Right ventricle myocardium superior (tissue), 1 donor: ENCODE results near the gene TUBGCP2. TPM values are rescaled to one million over a fixed set of nuclear protein-coding genes. Genes with fewer than 3 reads are reported as not detected.

ENCODE experiments used
- ATAC-seq: fragments of 200-7000 bp; cut with Tn5 transposase; one replicate; pipeline ENCODE4 v1.9.1; 2020; ENCODE audit warnings: mild to moderate bottlenecking; ENCODE audit not compliant: poor library complexity
- DNase-seq: peaks from one replicate; pipeline ENCODE4 v3.0.0-alpha.2; 2020
- intact Hi-C: fragments of 100-400 bp; cut with DNase I; formaldehyde crosslinking; loops from one replicate; pipeline ENCODE4 v1.11.2; 2022
- total RNA-seq: library from RNA; stranded (reverse); fragmentation: NEBNext Ultra II Directional; extraction: Animal tissue kit (Norgen Biotek cat#: 25700); gene quantifications from one replicate; pipeline ENCODE4 v1.2.1, GENCODE V29; 2021
- donor health status: DM: no; HTN: yes; CAD: no; lungs with severe emphysema.

TUBGCP2 gene
- total RNA-seq, 1 donor from 2014 or later, result 38.5 TPM

GRCh38 chr10:133347710-133348517 is 39.2 kb upstream of the TUBGCP2 start:
- DNase-seq (peak; percentile 30), ATAC-seq (no peak)
- intact Hi-C loops, result no loop called here

- intact Hi-C loops, result no loop called here
- DNase-seq, result no peak
- no peak for ATAC-seq
These were observed 37.7 kb upstream of the TUBGCP2 start for GRCh38 chr10:133346413-133346812.

GRCh38 chr10:133344236-133344635 is 35.6 kb upstream of the TUBGCP2 start:
- ATAC-seq, result no peak
- no peak for DNase-seq
- intact Hi-C loops, result no loop called here

- DNase-seq (no peak), ATAC-seq (no peak)
- intact Hi-C loops, result no loop called here
These were observed 34.9 kb upstream of the TUBGCP2 start for GRCh38 chr10:133343558-133343957.

- peak; percentile 6 for DNase-seq
- intact Hi-C loops, result no loop called here
- ATAC-seq, result no peak
These were observed 34.3 kb upstream of the TUBGCP2 start for GRCh38 chr10:133342942-133343341.

GRCh38 chr10:133341983-133342382 is 33.3 kb upstream of the TUBGCP2 start:
- intact Hi-C loops, result no loop called here
- ATAC-seq, result no peak

GRCh38 chr10:133339708-133340380 is 31.2 kb upstream of the TUBGCP2 start:
- intact Hi-C loops, result no loop called here
- ATAC-seq (no peak), DNase-seq (peak; percentile 30)

More at GRCh38 chr10:133341983-133342382, 33.3 kb upstream of the TUBGCP2 start:
- DNase-seq, result peak; percentile 8

- intact Hi-C loops, result no loop called here
- no peak for ATAC-seq
- peak; percentile 24 for DNase-seq
These were observed 29.7 kb upstream of the TUBGCP2 start for GRCh38 chr10:133338080-133339071.

GRCh38 chr10:133337370-133337725 is 28.7 kb upstream of the TUBGCP2 start:
- ATAC-seq (no peak), DNase-seq (no peak)
- intact Hi-C loops, result no loop called here

- DNase-seq (peak; percentile 53), ATAC-seq (no peak)
- intact Hi-C loops, result no loop called here
These were observed 28.1 kb upstream of the TUBGCP2 start, which contains the start of gene CALY for GRCh38 chr10:133336577-133337369. CALY (minus strand) TSS chr10:133336896; CDS start chr10:133328989, 7,907 bp downstream.

- peak; percentile 39 for DNase-seq
- intact Hi-C loops, result no loop called here
- no peak for ATAC-seq
These were observed 27.5 kb upstream of the TUBGCP2 start for GRCh38 chr10:133336118-133336576.

- ATAC-seq, result peak; percentile 35
- DNase-seq, result peak; percentile 68
- intact Hi-C loops, result no loop called here
These were observed 26.8 kb upstream of the TUBGCP2 start for GRCh38 chr10:133335246-133336117.

GRCh38 chr10:133334503-133335245 is 26.0 kb upstream of the TUBGCP2 start:
- peak; percentile 44 for DNase-seq
- intact Hi-C loops, result no loop called here

GRCh38 chr10:133332936-133333699 is 24.4 kb upstream of the TUBGCP2 start:
- DNase-seq, result peak; percentile 20
- intact Hi-C loops, result no loop called here
- no peak for ATAC-seq

More at GRCh38 chr10:133334503-133335245, 26.0 kb upstream of the TUBGCP2 start:
- peak; percentile 23 for ATAC-seq

GRCh38 chr10:133329491-133330202 is 21.0 kb upstream of the TUBGCP2 start:
- DNase-seq (peak; percentile 92), ATAC-seq (peak; percentile 89)
- intact Hi-C loops, result loop anchor here (5.0 kb wide), 1 partner anchor 278 kb away; no protein-coding TSS in a partner anchor
